Occipital lobe (tissue), 2 donors: ENCODE measurements around the gene MYPOP. TPM values are rescaled to one million over a fixed set of nuclear protein-coding genes. Genes with fewer than 3 reads are reported as not detected.

ENCODE experiments used
- DNase-seq: peaks from one replicate; lab custom pipeline; 2025; lab: John Stamatoyannopoulos, UW
- total RNA-seq: library from RNA; depleted of rRNA; stranded (reverse); fragments of >200 nt; gene quantifications from one replicate; pipeline ENCODE4 v1.2.3, GENCODE V29; 2014

The MYPOP gene, protein sequence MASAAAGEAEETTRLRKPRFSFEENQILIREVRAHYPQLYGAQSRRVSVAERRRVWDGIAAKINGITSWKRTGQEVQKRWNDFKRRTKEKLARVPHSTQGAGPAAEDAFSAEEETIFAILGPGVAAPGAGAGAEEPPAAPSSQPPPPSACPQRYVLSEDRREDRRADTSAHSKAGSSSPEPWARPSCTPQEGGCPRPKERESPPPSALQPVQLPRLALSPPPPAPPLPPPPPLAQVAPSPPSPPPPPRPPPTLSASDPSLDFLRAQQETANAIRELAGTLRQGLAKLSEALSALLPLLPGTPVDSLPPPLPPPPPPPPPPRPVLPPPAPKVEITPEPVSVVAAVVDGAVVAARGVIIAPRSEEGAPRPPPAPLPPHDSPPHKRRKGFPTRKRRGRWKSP
- 0.78 TPM for total RNA-seq

- no peak for DNase-seq
Measured at GRCh38 chr19:45901912-45902650, at the start of gene MYPOP. Gene MYPOP, minus strand, starts transcription at chr19:45902613. Its CDS starts 840 bp downstream, at chr19:45901773.

DNA sequence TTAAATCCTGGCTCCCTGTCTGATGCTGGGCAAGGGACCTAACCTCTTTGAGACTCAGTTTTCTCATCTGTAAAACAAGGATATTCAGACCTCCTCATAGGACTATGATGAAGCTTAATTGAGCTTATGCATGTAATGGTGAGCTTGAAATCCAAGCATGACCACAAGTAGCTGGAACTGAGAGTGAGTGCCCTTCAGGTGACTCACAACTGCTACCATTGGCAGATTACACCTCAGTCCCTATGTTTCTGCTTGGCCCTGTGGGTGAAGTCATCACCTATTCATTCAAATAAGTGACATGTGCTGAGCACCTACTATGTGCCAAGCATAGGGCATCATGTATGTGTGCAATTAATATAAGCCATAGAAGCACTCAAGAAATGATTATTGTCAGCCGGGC, 45.5 kb upstream of the MYPOP start:
- DNase-seq, result no peak

DNA sequence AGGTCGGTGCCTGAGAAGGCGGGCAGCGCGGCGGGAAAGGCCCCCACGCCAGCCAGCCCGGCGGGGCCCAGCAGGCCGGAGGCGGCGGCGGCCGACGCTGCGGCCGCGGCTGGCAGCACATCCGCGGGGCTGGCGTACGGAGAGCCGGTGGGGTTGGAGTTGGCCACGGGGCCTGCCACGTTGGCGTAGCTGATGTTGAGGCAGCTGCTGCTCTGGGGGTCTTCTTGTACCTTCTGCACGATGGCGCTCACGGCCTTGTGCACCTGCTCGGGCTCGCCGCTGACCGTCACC, 38.0 kb upstream of the MYPOP start:
- DNase-seq, result no peak

DNA sequence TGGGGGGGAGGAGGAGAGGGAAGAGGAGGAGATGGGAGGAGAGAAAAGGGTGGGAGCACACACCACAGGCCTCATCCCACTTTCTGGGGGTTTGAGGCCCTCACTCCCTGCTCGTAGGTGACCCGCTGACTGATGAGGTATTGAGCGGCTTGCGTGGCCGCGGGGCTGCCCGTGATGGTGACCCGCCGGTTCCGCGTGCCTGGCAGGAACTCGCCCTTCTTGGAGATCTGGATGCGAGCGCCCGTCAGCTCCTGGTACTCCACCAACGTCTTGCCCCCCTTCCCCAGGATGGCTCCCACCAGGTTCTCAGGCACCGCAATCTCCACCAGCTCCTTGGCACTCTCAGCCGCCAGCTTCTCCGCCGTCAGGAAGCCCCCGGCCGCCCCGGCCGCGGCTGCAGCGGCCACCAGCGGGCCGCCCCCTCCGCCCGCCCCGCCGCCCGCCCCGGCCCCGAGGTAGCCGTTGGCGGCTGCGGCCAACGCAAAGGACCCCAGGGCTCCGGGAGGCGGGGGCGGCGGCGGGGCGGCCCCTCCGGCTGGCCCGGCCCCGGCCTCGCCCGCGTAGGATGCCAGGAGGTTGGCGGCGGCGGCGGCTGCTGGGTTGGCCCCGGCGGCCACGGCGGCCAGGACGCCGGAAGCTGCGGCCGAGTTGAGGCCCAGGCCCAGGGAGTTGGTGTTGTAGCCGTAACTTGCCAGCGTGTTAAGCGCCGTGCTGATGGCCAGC, 37.5 kb upstream of the MYPOP start:
- DNase-seq, result no peak

DNA sequence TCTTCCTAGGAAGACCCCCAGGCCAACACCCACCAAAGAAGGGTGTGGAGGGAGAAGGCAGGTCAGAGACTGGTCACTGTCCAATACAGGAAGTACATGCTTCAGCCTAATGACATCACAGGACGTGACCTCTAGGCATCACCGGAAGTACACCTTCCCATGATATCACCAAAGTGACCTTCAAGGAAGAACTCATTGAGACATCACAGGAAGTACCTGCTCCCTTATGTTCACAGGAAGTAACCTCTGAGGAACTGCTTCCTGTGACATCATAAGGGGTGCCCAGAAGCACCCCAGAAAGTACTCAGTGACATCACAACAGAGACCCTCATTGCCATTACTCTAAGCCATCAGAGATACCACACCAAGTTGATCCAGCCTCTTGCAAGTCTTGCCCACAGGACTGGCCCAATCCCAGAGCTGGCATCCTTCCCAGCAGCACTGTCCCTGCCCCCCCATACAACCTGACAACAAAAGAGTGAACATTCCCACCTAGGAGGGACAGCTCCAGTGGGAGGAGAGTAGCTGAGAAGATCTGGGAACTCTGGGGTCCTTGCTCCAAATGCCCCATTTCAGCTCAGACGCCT, 36.4 kb upstream of the MYPOP start:
- no peak for DNase-seq

DNA sequence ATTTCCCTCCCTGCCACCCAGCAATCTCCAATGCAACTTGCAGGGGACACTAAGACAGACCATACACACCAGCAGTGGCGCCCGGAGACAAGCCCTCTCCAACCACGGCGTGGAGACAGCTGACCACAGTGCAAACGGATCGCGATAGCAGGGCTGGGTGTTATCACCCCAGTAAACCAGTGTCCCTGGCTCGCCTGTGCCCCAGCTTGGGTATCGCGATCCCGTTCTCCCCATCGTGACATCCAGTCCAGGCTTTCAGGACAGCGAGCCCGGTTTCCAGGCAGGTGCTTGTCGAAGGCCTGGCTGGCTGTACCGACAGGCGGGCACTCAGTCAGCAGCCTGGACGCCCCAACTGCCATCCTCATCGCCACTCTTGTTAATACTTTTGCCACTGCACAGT, 32.9 kb upstream of the MYPOP start:
- DNase-seq, result no peak

DNA sequence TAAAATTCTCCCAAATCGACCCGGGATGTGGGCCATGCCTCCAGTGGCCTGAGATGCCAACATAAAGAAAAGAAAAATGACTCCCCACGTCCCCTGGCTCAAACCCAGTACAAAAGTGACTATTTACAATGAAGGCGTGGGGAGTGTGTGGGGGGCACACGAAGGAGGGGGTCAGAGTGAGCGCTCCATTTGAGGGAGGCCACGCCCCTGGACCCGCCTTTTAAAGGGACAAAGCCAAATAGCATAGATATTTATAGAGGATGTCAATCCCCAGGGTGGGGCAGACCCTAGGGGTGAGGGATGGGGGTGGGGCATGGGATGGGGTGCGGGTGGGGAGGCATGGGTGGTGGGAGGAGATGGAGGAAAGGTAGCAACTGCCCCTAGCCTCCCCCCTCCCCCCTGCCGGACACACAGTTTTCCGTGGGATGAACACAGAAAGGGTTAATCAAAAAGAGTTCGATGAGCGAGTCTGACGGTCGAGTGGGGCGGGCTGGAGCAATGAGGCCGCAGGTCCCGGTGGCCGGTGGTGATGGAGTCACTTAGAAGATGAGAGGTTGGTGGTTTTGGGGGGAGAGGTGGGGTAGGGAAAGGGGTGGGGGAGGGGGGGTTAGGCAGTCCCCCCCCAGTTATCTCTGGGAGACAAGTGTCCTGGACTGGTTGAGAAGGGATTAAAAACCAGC, 32.3 kb upstream of the MYPOP start:
- DNase-seq, result no peak

DNA sequence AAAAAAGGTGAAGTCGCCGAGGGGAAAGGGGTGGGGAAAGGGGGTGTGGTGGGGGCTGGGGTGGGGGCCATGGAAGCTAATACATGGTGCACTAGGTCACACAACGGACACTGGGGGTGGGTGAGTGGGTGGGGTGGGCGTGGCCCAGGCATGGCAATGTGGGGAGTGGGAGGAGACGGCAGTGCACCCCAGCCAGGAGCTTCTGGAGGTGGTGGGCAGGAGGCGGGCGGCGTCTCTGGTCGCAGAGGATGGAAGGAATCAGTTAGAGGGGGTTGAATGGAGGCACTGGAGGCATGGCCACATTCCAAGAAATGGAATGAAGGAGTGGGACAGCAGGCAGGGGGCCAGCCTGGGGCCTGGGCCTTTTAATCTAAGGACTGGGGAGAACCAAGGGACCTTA, 31.3 kb upstream of the MYPOP start:
- DNase-seq, result no peak

GRCh38 chr19:45931055-45931454, 28.6 kb upstream of the MYPOP start:
- DNase-seq, result no peak

DNA sequence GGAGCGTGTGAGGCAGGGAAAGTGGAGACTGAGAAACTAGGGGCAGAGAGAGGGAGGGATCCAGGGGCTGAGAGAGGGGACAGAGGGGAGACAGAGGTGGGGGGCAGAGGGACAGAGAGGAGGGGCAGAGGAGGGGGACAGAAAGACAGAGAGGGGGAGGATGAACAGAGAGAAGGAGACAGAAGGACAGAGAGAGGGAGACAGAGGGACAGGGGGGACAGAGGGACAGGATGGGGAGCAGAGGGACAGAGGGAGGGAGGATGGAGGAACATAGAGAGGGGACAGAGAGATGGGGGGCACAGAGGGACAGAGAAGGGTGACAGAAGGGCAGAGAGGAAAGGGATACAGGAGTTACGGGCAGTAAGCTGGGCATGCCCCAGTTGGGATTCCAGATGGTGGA, 26.8 kb upstream of the MYPOP start:
- no peak for DNase-seq

GRCh38 chr19:45927565-45928261, 25.3 kb upstream of the MYPOP start:
- peak; percentile 77 for DNase-seq

DNA sequence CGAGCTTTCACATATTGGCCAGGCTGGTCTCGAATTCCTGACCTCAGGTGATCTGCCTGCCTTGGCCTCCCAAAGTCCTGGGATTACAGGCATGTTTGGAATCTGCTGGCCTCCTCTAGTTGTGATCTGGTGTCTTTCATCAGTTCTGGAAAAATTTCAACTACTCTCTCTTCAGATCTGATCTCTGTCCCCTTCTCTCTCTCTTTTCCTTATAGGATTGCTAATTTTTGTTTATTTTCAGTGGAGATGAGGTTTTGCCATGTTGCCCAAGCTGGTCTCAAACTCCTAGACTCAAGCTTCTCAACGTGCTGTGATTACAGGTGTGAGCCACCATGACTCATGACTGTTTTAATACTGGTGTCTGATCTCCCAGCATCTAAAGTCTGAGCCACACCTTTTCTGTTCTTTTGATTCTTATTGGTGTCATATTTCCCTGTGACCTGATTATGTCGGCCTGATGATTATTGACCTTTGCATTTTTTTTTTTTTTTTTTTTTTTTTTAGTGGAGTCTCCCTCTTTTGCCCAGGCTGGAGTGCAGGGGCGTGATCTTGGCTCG, 22.6 kb upstream of the MYPOP start:
- DNase-seq, result no peak

DNA sequence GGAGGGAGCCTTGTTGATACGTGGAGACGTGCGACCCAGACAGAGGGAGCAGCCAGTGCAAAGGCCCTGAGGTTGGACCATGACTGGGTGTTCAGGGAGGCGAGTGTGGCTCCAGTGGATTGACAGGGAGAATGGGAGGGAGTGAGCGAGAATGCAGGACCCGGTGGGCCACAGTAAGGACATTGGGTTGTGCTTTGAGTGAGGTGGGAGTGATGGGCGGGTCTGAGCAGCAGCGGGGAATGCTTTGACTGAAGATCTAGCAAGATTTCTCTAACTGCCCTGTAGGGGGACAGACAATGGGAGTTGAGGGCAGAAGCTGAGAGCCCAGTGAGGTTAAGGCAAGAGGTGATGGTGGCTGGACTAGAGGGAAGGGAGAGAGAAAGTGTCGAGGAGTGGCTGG, 19.9 kb upstream of the MYPOP start:
- DNase-seq, result no peak

DNA sequence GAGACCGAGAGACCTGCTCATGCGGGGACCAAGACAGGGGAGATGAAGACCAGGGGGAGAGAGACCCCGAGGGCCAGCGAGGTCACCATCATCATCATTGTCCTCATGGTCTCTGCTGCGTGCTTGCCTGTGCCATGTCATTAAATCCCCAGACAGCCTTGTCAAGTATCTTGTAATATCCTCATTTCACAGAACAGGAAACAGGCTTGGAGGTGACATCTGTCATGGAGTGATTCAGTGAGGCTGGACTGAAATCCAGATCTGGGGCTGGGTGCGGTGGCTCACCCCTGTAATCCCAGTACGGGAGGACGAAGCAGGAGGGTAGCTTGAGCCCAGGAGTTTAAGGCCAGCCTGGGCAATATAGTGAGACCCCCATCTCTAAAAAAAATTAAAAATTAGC, 18.0 kb upstream of the MYPOP start:
- DNase-seq, result no peak

DNA sequence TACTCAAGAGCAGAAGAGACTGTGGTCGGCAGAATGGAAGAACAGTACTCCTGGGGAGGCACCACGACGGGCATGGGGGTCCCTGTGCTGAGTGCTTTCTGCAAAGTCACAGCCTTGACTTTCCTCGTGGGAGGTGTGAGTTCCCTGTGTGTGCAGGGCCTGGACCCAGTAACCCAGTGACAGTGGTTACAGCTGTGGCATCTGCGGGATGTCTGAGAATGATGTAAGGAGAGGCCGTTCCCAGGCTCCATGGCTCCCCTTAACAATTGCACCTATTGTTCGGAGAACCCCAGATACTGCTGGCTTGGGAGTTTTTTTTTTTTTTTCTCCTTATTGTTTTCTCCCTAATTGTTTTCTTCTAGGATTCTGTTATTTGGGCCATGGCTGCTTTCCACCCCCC, 17.3 kb upstream of the MYPOP start:
- DNase-seq, result peak; percentile 13

DNA sequence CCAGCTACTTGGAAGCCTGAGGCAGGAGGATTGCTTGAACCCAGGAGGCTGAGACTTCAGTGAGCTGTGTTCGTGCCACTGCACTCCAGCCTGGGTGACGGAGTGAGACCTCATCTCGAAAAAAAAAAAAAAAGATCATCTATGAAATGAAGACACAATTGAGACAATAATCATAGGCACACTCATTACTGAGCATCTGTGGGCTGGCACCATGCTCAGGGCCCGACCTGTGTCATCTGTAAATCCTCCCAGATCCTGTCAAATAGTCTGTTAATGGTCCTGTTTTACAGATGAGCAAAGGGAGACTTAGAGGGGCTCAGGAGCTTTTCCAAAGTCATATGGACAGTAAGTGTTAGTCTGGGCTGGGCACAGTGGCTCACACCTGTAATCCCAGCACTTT, 16.3 kb upstream of the MYPOP start:
- no peak for DNase-seq

DNA sequence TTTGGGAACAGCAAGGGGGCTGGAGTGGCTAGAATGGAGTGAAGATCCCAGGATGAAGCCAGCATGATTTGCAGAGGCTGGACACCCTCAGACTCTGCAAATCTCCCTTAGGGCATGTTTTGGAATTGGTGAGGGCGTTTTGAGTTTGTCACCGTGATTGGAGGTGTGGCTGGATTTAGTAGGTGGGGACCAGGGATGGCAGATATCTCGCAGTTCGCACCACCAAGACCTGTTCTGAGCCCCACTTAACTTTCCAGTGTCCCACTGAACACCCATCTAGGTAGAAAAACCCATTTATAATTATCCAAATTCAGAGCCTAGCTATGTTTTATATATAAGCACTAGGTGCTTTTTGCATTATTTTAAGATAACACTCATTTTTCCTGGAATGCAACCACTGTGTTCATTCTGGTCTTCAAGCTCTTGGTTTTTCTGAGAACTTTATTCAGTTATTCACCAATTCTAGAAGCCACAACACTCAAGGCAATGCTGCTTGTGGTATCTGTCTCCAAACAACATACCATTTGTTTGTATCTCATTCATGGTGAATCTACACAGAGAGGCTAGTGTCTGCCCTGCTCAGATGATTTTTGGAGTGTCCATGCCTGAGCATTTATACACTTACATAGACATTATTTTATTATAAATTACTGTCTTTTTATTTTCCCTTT, 15.1 kb upstream of the MYPOP start:
- no peak for DNase-seq

GRCh38 chr19:45913874-45914830, 11.7 kb upstream of the MYPOP start, which contains the start of gene NANOS2:
Gene NANOS2, minus strand, starts transcription at chr19:45914778. Its CDS starts 85 bp downstream, at chr19:45914693.
- no peak for DNase-seq

DNA sequence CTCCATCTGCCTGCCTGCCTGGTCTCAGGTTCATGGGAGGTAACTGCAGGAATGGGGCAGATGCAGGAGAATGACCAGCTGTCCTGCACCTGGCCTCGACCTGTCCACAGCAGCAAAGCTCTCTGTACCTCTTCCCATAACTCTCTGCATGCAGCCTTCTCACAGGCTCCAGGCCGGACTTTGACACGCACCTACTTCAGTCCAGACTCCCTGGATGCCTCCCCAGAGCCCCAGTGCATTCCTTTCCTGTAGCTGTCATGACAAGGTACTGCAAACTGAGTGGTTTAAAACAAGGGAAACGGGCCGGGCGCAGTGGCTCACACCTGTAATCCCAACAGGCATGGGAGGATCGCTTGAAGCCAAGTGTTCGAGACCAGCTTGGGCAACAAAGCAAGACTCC, 8.9 kb upstream of the MYPOP start:
- no peak for DNase-seq
